GM12878 (cell line): ENCODE results near the gene RECK. TPM values are rescaled to one million over a fixed set of nuclear protein-coding genes. Genes with fewer than 3 reads are reported as not detected.

Experiments
- ATAC-seq: fragments of 200-7000 bp; cut with Tn5 transposase; 3 replicates; pipeline ENCODE4 v1.9.1; 2020; ENCODE audit warnings: mild to moderate bottlenecking, moderate library complexity
- BruUV-seq: library from RNA; stranded (reverse); fragments of 400-500 nt; replicated peaks from 2 replicates; lab custom pipeline; 2021; lab: Mats Ljungman, UMichigan
- CTCF ChIA-PET: fragments of 300-600 bp; sonication (Branson Sonifier 250); formaldehyde crosslinking; extraction: SDS; loops from one replicate; lab custom pipeline; 2021; ENCODE audit warnings: inconsistent platforms; lab: Yijun Ruan, JAX
- POLR2A ChIA-PET: fragments of 350-600 bp; formaldehyde crosslinking; extraction: SDS; loops from one replicate; lab custom pipeline; 2021; ENCODE audit warnings: inconsistent platforms; lab: Charles Lee
- RAD21 ChIA-PET: fragments of 300-600 bp; sonication (Branson Sonifier 250); formaldehyde crosslinking; loops from one replicate; lab custom pipeline; 2023; ENCODE audit warnings: antibody characterized with exemption; ENCODE audit not compliant: unreplicated experiment; lab: Charles Lee
- SMC1A ChIA-PET: fragments of 300-600 bp; sonication (Branson Sonifier 250); formaldehyde crosslinking; loops from one replicate; lab custom pipeline; 2023; ENCODE audit not compliant: unreplicated experiment, uncharacterized antibody; lab: Charles Lee
- DNase-seq: peaks from one replicate; pipeline ENCODE4 v3.0.0-alpha.2; 2011; ENCODE audit warnings: low read depth, low spot score
- FAIRE-seq: peaks from 3 replicates; lab custom pipeline; 2011; peaks lifted over from hg19 to GRCh38; lab: Jason Lieb, UNC
- H2AFZ ChIP-seq: 2 replicates; pipeline ENCODE4 v1.6.0; 2011; ENCODE audit warnings: low read depth, low read length, control low read depth; ENCODE audit not compliant: control insufficient read depth
- H3K27ac ChIP-seq: 2 replicates; pipeline ENCODE4 v1.5.1; 2011; ENCODE audit warnings: control low read depth; ENCODE audit not compliant: control insufficient read depth, insufficient read depth
- H3K27me3 ChIP-seq, 2 experiments: replicated peaks in 1 of 2; 2 replicates each; pipeline versions ENCODE4 v1.6.0 to v1.6.1; 2011; ENCODE audit warnings: low read length in 1 of 2; ENCODE audit not compliant: control insufficient read depth in 2 of 2, insufficient read depth in 2 of 2
- H3K36me3 ChIP-seq, 2 experiments: 2 replicates each; pipeline ENCODE4 v1.5.1; 2011; ENCODE audit warnings: low read length in 1 of 2; ENCODE audit not compliant: control insufficient read depth in 2 of 2, insufficient read depth in 2 of 2
- H3K4me1 ChIP-seq: 2 replicates; pipeline ENCODE4 v1.6.1; 2011; ENCODE audit warnings: mild to moderate bottlenecking, low read length, moderate library complexity, mixed read lengths; ENCODE audit not compliant: control insufficient read depth, insufficient read depth
- H3K4me2 ChIP-seq: 2 replicates; pipeline ENCODE4 v1.6.0; 2011; ENCODE audit warnings: control low read depth; ENCODE audit not compliant: control insufficient read depth, insufficient read depth
- H3K4me3 ChIP-seq: fragments of 200-600 bp; sonication (generic); 2 replicates; pipeline ENCODE4 v1.5.1; 2016
- H3K79me2 ChIP-seq: 2 replicates; pipeline ENCODE4 v1.6.0; 2011; ENCODE audit warnings: low read length; ENCODE audit not compliant: control insufficient read depth, insufficient read depth
- H3K9ac ChIP-seq: 2 replicates; pipeline ENCODE4 v1.8.0; 2011; ENCODE audit warnings: low read length, control low read depth, mixed read lengths; ENCODE audit not compliant: control insufficient read depth, insufficient read depth
- H3K9me3 ChIP-seq: replicated peaks from 3 replicates; pipeline ENCODE4 v1.5.1; 2011; ENCODE audit warnings: mild to moderate bottlenecking, low read length; ENCODE audit not compliant: control insufficient read depth, insufficient read depth
- H4K20me1 ChIP-seq: 2 replicates; pipeline ENCODE4 v1.6.0; 2011; ENCODE audit not compliant: control insufficient read depth, insufficient read depth
- ATF3 ChIP-seq: IDR thresholded peaks from 2 replicates; pipeline ENCODE4 v1.6.1; 2011; ENCODE audit warnings: low read depth, mild to moderate bottlenecking, low read length, moderate library complexity, borderline replicate concordance; ENCODE audit errors: extremely low read depth
- CEBPZ ChIP-seq: fragments of 150-350 bp; IDR thresholded peaks from 2 replicates; pipeline ENCODE4 v1.6.1; 2016; ENCODE audit warnings: low read depth, low read length
- IRF3 ChIP-seq: fragments of 450-650 bp; IDR thresholded peaks from 2 replicates; pipeline ENCODE4 v1.6.1; 2014; ENCODE audit warnings: mild to moderate bottlenecking
- KDM1A ChIP-seq: fragments of 200-600 bp; sonication (generic); IDR thresholded peaks from 2 replicates; pipeline ENCODE4 v1.6.1; 2016; ENCODE audit warnings: borderline replicate concordance
- NRF1 ChIP-seq: conservative IDR thresholded peaks from 2 replicates; pipeline ENCODE4 v1.6.1; 2011; ENCODE audit warnings: mild to moderate bottlenecking, low read depth, low read length, improper control_type of control experiment
- POLR2AphosphoS2 ChIP-seq: IDR thresholded peaks from 2 replicates; pipeline ENCODE4 v1.6.1; 2011; ENCODE audit warnings: low read depth, mild to moderate bottlenecking, low read length, improper control_type of control experiment, moderate library complexity
- WGBS: methylation state at CpG from one replicate; pipeline ENCODE4 v1.1.6; 2016; ENCODE audit warnings: low lambda C conversion rate; ENCODE audit not compliant: insufficient replicate concordance, insufficient coverage; ENCODE audit errors: missing lambda C conversion rate; 5-methylcytosine and 5-hydroxymethylcytosine counted together
- in situ Hi-C: fragments of 300-500 bp; cut with MboI; formaldehyde crosslinking; loops from 9 replicates; pipeline ENCODE4 v1.14.3; 2018; ENCODE audit warnings: mixed read lengths
- intact Hi-C: fragments of 100-400 bp; cut with micrococcal nuclease; formaldehyde crosslinking; loops from one replicate; pipeline ENCODE4 v1.14.2; 2022; ENCODE audit not compliant: unreplicated experiment
- polyA plus RNA-seq, 11 experiments: library from polyadenylated mRNA; depleted of rRNA in 4 of 11; unstranded in 6 of 11; stranded (reverse) in 5 of 11; fragments of >200 nt; fragmentation: Nextera tagmentation in 4 of 11; fragmentation: Illumina TruSeq in 1 of 11; extraction: Ambion mirVana in 4 of 11; extraction: Trizol in 1 of 11; gene quantifications; 1 replicate in 1 of 11; 2 replicates in 10 of 11; pipeline versions ENCODE4 v1.2.1 to v1.2.3, GENCODE V29; 2011 to 2016; ENCODE audit warnings: inconsistent platforms in 2 of 11, missing spikeins in 2 of 11, low read depth in 1 of 11
- total RNA-seq, 4 experiments: library from RNA; depleted of rRNA in 3 of 4; stranded (reverse); fragments of >200 nt in 3 of 4; fragmentation: Illumina TruSeq in 1 of 4; extraction: Trizol in 1 of 4; gene quantifications; 2 replicates each; pipeline versions ENCODE4 v1.2.1 to v1.2.3, GENCODE V29; 2013 to 2021

Gene RECK
- total and polyA plus RNA-seq, 10 of the 15 experiments (the other 5 are each of a cell fraction or from before 2014, with no cell fraction given), result 0.02 to 0.40 (median 0.13) TPM

GRCh38 chr9:36119476-36119875 is 82.8 kb downstream of the RECK start:
- H3K4me1 ChIP-seq, result no peaks in the 10 kb centered on the region
- SMC1A ChIA-PET, result interaction anchor here (1.0 to 1.2 kb wide), 2 partner anchors 16 to 17 kb away, joined by 3 read pairs; no protein-coding TSS in a partner anchor
- no peaks in the 10 kb centered on the region for H3K9me3 ChIP-seq
- CTCF ChIA-PET, result interaction anchor here (12.5 kb wide), 1 partner anchor 17 kb away, joined by 88 read pairs; no protein-coding TSS in a partner anchor
- RAD21 ChIA-PET, result interaction anchor here (0.6 kb wide), 1 partner anchor 41 kb away, joined by 3 read pairs; no protein-coding TSS in a partner anchor
- BruUV-seq, result no TSS peak
- intact Hi-C loops, result no loop called here
- no peak overlapping the region for H2AFZ ChIP-seq
- no peak overlapping the region for H3K4me2 ChIP-seq
- H3K4me3 ChIP-seq, result no peak overlapping the region
- peaks cover 0 to 2% of the 10 kb centered on the region in 2 experiments; a peak in 2 of 4 replicates for H3K27me3 ChIP-seq
- H3K79me2 ChIP-seq, result no peaks in the 10 kb centered on the region
- DNase-seq (no peak), ATAC-seq (no peak), FAIRE-seq (no peak)
- WGBS, result 85% methylated on average over 7 of the region's 7 CpGs
- in situ Hi-C loops, result no loop called here
- no peaks in the 10 kb centered on the region for H3K36me3 ChIP-seq
- H3K9ac ChIP-seq, result no peak overlapping the region
- no peaks in the 10 kb centered on the region for H4K20me1 ChIP-seq
- TF ChIP-seq NRF1 (no peak), CEBPZ (no peak), POLR2AphosphoS2 (no peak), IRF3 (no peak), ATF3 (no peak), KDM1A (no peak)
- no peak overlapping the region for H3K27ac ChIP-seq
- POLR2A ChIA-PET, result no interaction called here
